OCI-LY1 (cell line): ENCODE results near the gene ARHGEF5.

Experiments used
- H2AFZ ChIP-seq: fragments of 200-600 bp; sonication (generic), shearing (Covaris generic); 2 replicates; pipeline ENCODE4 v1.6.0; 2014; ENCODE audit warnings: antibody characterized with exemption, mild to moderate bottlenecking, low read length
- H3F3A ChIP-seq: fragments of 200-600 bp; sonication (generic), shearing (Covaris generic); 2 replicates; pipeline ENCODE4 v1.6.0; 2014; ENCODE audit warnings: mild to moderate bottlenecking, antibody characterized with exemption, low read length, moderate library complexity; ENCODE audit not compliant: insufficient read depth
- H3K27ac ChIP-seq: fragments of 200-600 bp; sonication (generic); 2 replicates; pipeline ENCODE4 v1.5.1; 2014; ENCODE audit warnings: low read length, mixed run types, mild to moderate bottlenecking, low read depth; ENCODE audit not compliant: poor library complexity, severe bottlenecking
- H3K27me3 ChIP-seq: fragments of 200-600 bp; sonication (generic); 2 replicates; pipeline ENCODE4 v1.6.0; 2014; ENCODE audit warnings: antibody characterized with exemption, mild to moderate bottlenecking, low read length, moderate library complexity; ENCODE audit not compliant: insufficient read depth
- H3K36me3 ChIP-seq: fragments of 200-600 bp; sonication (generic); 2 replicates; pipeline ENCODE4 v1.6.1; 2014; ENCODE audit warnings: mild to moderate bottlenecking, antibody characterized with exemption, low read length, moderate library complexity, mixed read lengths; ENCODE audit not compliant: insufficient read depth
- H3K4me1 ChIP-seq: fragments of 200-600 bp; sonication (generic); 2 replicates; pipeline ENCODE4 v1.5.1; 2014; ENCODE audit warnings: mild to moderate bottlenecking, low read length, moderate library complexity; ENCODE audit not compliant: insufficient read depth, severe bottlenecking
- H3K4me2 ChIP-seq: fragments of 200-600 bp; sonication (generic), shearing (Covaris generic); 2 replicates; pipeline ENCODE4 v1.6.1; 2014; ENCODE audit warnings: low read length
- H3K4me3 ChIP-seq: fragments of 200-600 bp; sonication (generic); 2 replicates; pipeline ENCODE4 v1.5.1; 2014; ENCODE audit warnings: low read length, low read depth, mild to moderate bottlenecking, mixed read lengths; ENCODE audit not compliant: poor library complexity, severe bottlenecking
- H3K79me2 ChIP-seq: fragments of 200-600 bp; shearing (Covaris generic); 2 replicates; pipeline ENCODE4 v1.6.1; 2016; ENCODE audit warnings: mixed run types, low read length, mixed read lengths; ENCODE audit not compliant: insufficient read depth
- H3K9ac ChIP-seq: fragments of 200-600 bp; sonication (generic), shearing (Covaris generic); 2 replicates; pipeline ENCODE4 v1.6.1; 2014; ENCODE audit warnings: mild to moderate bottlenecking, low read length, mixed read lengths
- H3K9me2 ChIP-seq: fragments of 200-600 bp; sonication (generic), shearing (Covaris generic); 2 replicates; pipeline ENCODE4 v1.6.1; 2014; ENCODE audit warnings: low read depth, mild to moderate bottlenecking, low read length, mixed read lengths
- H3K9me3 ChIP-seq: fragments of 200-600 bp; shearing (Covaris generic); 2 replicates; pipeline ENCODE4 v1.6.1; 2014; ENCODE audit warnings: low read length, mixed read lengths
- H4K20me1 ChIP-seq: fragments of 200-600 bp; sonication (generic), shearing (Covaris generic); 2 replicates; pipeline ENCODE4 v1.6.0; 2016; ENCODE audit warnings: mild to moderate bottlenecking, low read length; ENCODE audit not compliant: insufficient read depth
- CTCF ChIP-seq: fragments of 200-600 bp; sonication (generic), shearing (Covaris generic); IDR thresholded peaks from 2 replicates; pipeline ENCODE4 v1.5.1; 2017; ENCODE audit warnings: mild to moderate bottlenecking, antibody characterized with exemption, low read length, moderate library complexity, mixed read lengths
- EZH2 ChIP-seq: fragments of 200-600 bp; sonication (generic), shearing (Covaris generic); IDR thresholded peaks from 2 replicates; pipeline ENCODE4 v1.8.0; 2017; ENCODE audit warnings: borderline replicate concordance, mixed run types, mild to moderate bottlenecking, antibody characterized with exemption, low read length, moderate library complexity, mixed read lengths

The ARHGEF5 gene

GRCh38 chr7:144408121-144408520, 52.9 kb downstream of the ARHGEF5 start:
- H3K9me3 ChIP-seq, result no peaks in the 10 kb centered on the region
- no peaks in the 10 kb centered on the region for H3F3A ChIP-seq
- H2AFZ ChIP-seq, result no peak overlapping the region
- H3K79me2 ChIP-seq, result no peaks in the 10 kb centered on the region
- TF ChIP-seq EZH2, result no peak
- no peak for TF ChIP-seq CTCF
- H3K9me2 ChIP-seq, result no peaks in the 10 kb centered on the region
- no peaks in the 10 kb centered on the region for H3K36me3 ChIP-seq
- H3K27me3 ChIP-seq, result no peaks in the 10 kb centered on the region
- no peak overlapping the region for H3K9ac ChIP-seq
- no peaks in the 10 kb centered on the region for H4K20me1 ChIP-seq
- no peak overlapping the region for H3K4me2 ChIP-seq
- H3K27ac ChIP-seq, result no peak overlapping the region
- H3K4me3 ChIP-seq, result no peak overlapping the region
- no peaks in the 10 kb centered on the region for H3K4me1 ChIP-seq

GRCh38 chr7:144410441-144410840, 55.2 kb downstream of the ARHGEF5 start:
- Histone ChIP-seq H3K9me3 (no peaks in the 10 kb centered on the region), H3K9ac (no peak overlapping the region), H3K79me2 (no peaks in the 10 kb centered on the region), H3K4me1 (no peaks in the 10 kb centered on the region), H3K4me3 (no peak overlapping the region), H3F3A (no peaks in the 10 kb centered on the region), H3K27me3 (no peaks in the 10 kb centered on the region), H4K20me1 (no peaks in the 10 kb centered on the region), H3K9me2 (no peaks in the 10 kb centered on the region), H2AFZ (no peak overlapping the region), H3K27ac (no peak overlapping the region), H3K36me3 (no peaks in the 10 kb centered on the region), H3K4me2 (no peak overlapping the region)
- TF ChIP-seq EZH2 (no peak), CTCF (no peak)

GRCh38 chr7:144414815-144415214, 59.6 kb downstream of the ARHGEF5 start:
- no peak overlapping the region for H2AFZ ChIP-seq
- no peaks in the 10 kb centered on the region for H3K9me3 ChIP-seq
- no peaks in the 10 kb centered on the region for H3K9me2 ChIP-seq
- no peaks in the 10 kb centered on the region for H3K4me1 ChIP-seq
- H3K9ac ChIP-seq, result no peak overlapping the region
- H3F3A ChIP-seq, result no peaks in the 10 kb centered on the region
- no peak overlapping the region for H3K27ac ChIP-seq
- H3K4me2 ChIP-seq, result no peak overlapping the region
- H3K27me3 ChIP-seq, result no peaks in the 10 kb centered on the region
- no peaks in the 10 kb centered on the region for H3K36me3 ChIP-seq
- no peaks in the 10 kb centered on the region for H3K79me2 ChIP-seq
- TF ChIP-seq CTCF, result no peak
- TF ChIP-seq EZH2, result no peak
- no peak overlapping the region for H3K4me3 ChIP-seq
- H4K20me1 ChIP-seq, result no peaks in the 10 kb centered on the region
